ENCODE results near the gene MAML2.
A peak's percentile ranks its signal among the peaks of the same experiment; 100 is the strongest.

The MAML2 gene

DNA sequence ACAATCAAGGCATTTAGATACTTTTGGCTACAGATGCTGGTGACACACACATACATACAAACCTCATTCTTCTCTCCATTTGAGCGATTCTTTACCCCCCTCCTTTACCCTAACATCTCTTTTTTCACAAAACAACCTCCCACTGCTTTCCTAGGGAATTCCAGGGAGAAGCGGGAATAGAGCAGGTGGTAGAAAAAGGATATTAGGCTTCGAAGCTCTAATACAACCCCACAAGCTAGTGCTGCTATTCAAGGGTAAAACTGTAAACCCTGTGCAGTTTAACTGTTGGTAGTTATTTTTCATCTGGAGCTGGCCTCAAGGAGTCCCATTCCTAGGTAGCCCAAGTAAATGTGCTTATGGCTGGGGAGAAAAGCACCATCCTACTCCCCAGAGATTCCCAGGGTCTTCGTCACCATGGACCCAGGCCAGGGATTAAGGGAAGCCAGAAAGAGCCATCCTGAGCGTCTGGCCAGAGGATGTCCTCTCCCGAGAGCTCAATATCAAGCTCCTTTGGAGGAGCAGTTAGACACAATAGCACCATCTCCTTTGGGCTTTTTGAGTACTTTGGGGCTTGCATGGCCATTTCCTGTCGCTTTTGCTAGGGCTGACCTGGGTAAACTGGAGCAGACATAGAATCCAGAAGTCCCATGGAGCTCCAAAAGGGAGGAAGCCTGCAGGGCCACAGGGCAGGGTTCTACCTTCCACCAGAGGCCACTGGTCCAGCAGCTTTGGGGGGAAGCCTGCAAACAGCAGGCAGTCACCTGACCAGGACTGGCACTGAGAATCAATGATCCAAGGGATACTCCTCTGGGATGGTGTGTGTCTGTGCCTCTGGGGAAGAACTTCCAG lies 3.1 kb downstream of the MAML2 start:
- no peak for DNase-seq (ENCODE audit: low read depth, low spot score)

DNA sequence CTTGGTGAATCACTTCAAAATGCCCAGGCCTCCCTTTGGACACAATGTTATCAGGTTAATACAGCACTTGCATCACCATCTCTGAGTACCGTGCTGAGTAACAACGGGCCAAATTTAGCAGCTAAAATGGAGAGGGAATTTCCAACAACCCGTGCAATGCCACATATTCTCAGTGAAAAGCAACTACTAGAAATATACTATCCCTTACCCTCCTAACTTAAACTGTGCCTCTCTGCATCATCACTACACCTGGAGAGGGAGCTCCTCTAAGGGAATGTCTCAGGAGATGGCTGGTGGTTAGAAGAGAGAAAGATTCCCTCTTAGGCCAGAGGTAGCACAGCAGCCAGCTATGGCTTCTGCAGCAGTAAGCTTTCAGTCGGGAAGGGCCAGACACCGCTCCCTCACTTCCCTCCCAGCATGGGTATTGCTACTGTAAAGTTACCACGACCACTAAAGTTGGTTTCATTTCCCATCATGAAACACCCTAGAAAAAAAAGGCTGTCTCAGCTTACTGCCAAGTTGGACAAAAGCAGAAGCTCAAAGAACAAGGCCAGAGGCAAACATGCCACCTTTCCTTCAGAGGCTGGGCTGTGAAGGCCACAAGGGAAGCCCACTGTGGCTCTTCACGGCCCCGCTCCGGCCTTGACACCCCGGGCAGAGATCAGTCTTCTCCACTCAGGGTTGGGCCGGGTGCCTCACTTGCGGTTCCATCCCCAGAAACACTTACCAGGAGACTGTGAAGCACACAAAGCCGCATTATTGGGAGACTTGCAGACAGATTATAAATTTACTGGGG lies 3.9 kb downstream of the MAML2 start:
- DNase-seq (ENCODE audit: low read depth, low spot score), result peak; percentile 55

DNA sequence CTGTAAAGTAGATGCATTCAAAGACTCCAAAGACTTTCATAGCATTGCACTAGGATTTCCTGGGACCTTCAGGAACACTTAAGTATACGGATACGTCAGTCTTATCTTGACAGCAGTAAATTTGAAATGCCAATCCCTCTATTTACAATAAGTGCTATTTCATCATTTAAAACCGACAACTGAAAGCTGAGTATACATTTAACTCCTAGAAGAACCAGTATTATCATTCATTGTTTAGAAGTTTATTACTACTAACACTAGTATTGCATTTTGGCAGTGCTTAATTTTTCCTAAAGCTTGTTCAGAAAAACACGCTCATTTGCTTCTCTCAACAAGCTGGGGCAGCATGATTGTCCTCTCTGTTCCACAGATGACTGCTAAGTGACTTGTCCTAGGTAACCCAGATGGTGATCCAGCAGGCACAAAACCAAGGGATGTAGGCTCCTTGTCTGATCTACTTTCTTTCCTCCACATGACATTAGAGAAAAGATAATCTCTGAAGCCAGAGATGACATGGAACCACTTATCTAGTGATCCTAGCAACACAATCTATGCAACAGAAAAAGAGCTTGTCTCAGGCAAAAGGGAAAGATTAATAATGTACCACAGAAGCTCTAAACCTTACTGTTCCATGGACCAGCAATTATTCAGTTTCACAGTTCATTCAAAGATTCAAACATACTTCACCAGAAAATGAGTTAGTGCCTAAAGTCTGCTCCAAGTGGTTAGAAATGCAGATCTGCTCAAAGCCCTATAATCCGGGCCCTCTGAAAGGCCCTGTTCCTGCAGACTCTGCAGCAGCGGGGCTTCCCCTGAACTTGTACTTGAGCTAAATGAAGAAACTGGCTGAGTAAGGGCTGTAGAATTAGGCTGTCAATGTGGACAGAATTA lies 5.2 kb downstream of the MAML2 start:
- DNase-seq (ENCODE audit: low read depth, low spot score), result no peak

DNA sequence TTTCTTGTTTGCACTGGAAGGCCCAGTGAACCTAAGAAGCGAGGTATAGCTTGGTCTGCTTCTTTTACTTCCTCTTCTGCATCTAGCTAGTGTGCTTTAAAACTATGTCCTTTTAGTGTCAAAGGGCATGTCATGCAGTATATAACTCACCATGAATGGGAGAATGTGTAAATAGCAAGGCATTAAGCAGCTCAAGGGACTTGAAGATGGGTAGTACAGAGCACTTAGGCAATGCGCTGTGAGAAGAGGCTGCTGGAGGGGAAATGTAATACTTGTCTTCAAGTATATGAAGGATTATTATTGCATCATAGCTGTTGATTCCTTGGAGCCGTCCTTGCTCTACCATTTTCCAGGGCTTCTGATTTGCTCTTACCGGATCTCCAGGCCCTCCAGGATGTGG lies 7.6 kb downstream of the MAML2 start:
- no peak for DNase-seq (ENCODE audit: low read depth, low spot score)

DNA sequence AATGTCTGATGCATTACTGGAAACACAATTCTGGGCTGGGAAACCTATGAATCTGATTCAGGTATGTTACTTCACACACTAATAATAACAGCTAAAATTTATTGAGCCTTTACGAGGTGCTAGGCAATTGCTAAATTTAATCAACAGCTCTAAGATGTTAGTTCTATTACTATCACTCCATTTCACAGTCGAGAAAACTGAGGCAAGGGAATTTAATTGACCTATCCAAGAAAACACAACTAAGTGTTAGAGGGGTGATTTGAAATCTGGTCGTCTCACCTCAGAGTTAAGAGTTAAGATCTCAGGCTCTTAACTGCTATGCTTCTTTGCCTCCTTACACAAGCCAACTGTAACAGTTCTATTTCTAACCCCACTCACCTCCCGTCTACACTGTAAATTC lies 8.8 kb downstream of the MAML2 start:
- no peak for DNase-seq (ENCODE audit: low read depth, low spot score)

DNA sequence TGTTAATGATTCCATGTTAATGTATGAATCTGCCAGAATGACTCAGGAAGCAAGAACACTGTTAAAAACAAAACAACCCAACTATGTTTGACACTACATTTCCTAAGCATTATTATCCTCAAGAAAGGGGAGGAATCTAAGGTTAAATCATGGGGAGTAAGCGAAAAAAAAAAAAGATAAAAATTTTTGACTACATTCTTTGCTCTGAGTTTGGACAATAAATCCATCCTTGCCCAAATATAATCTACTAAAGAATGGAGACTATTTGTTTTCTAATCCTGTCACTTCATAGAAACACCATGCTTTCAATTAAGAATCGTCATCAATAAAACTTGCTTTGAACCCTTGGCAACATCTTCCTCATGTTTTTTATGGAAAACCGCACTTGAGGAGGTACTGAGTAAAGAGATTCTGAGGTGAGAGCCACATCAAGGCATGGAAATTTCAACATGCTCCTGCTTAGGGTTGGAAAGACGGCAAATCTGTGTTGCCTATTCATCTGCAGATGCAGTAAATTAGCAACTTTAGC lies 9.7 kb downstream of the MAML2 start:
- DNase-seq (ENCODE audit: low read depth, low spot score), result no peak

DNA sequence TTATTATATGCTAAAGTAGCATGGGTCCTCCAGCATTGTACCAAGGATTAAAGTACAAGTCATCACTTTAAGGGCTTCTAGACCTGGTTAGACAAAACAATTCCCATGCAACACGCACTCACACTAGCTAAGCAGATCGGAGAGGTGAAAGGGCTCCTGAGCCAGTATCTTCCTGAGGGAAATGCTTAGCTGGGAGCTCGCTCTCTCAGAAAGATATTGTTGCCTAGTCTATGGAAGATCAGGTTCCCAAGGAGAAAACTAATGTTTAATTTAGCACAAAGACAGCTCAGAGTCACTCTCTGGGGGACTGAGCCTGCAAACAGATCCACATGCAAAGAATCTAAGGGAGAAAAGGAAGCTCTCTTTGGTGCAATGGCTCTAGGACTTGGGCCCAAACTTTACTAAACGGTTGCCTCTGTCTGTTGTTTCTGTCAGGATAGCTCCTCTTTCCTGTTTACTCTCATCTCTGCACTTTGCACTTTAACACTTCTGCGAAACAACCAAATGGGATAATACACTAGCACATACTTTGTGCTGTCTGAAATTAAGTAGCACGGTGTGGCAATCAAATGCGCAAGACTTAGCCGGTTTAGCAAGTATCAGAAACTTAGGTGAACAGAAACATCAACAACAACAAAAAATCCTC lies 10.7 kb downstream of the MAML2 start:
- DNase-seq (ENCODE audit: low read depth, low spot score), result no peak

DNA sequence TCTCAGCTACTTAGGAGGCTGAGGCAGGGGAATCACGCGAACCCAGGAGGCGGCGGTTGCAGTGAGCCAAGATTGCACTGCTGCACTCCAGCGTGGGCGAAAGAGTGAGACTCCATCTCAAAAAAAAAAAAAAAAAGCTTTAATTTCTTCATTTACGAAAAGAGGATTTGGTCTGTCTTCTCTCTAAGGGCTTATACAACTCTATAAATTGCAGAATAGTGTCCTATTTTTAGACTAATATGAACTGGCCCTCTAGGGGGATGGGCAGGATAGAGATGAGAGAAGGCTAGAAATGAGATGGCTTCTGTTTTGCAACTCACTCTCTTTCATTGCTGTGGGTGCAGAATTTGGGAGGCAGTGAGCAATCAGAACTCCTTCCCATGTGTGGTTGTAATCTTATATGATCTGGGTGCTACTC lies 11.3 kb downstream of the MAML2 start:
- no peak for DNase-seq (ENCODE audit: low read depth, low spot score)

DNA sequence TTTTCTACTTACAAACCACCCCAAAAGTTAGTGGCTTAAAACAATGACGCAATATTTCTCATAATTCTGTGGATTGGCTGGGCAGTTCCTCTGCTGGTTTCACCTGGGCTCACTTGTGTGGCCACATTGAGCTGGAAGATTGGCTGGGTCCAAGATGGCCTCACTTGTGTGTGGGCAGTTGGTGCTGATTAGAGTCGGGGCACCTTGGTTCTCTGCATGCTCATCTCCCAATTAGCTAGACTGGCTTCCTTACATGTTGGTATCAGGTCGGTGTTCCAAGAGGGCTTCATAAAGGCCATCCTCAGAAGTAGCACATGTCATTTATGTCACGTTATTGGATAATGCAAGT lies 12.5 kb downstream of the MAML2 start:
- DNase-seq (ENCODE audit: low read depth, low spot score), result no peak

DNA sequence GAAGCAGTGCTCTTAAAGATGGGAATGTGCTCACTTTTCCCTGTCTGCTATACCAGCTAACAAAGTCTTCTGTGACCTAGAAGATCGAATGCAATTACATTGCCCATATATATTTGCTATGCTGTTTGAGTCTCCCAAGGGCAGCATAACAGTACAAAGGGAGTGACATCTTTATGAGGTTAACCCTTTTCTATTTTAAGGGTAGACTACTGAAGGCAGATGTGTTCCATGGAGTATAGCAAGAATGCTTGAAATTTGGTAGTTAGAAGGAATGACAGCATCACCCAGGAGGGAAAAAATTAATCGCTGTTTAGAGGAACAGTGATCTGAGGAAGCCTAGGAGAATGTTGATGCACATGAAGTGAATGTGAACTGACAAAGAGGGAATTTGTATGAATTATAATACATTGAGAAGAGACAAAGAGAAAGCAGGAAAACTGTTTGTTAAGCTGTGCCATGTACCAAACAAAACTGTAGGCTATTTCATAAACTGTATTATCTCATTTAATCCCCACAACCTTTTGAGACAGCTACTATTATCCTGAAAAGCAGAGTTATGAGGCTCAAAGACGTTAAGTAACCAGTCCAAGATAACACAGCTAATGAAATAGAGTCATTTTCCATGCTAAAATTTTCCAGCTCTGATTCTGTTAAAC lies 13.0 kb downstream of the MAML2 start:
- DNase-seq (ENCODE audit: low read depth, low spot score), result no peak

DNA sequence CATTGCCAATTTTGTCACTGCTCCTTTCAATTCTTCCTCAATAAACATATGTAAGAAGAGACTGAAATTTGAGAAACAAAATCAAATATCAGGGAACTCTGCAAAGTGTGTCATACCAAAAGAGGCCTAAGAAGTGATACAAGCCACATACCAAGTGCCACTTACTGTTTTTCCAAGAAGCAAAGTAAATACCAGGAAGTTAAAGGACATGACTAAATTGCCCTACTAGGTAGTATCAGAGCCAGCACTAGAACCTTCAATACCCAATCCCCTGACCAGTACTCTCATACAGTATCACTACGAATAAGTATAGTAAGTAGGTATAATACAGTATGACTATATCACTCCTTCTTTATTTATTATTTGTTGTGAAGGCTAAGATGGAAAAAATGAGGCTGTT lies 13.6 kb downstream of the MAML2 start:
- DNase-seq (ENCODE audit: low read depth, low spot score), result no peak

DNA sequence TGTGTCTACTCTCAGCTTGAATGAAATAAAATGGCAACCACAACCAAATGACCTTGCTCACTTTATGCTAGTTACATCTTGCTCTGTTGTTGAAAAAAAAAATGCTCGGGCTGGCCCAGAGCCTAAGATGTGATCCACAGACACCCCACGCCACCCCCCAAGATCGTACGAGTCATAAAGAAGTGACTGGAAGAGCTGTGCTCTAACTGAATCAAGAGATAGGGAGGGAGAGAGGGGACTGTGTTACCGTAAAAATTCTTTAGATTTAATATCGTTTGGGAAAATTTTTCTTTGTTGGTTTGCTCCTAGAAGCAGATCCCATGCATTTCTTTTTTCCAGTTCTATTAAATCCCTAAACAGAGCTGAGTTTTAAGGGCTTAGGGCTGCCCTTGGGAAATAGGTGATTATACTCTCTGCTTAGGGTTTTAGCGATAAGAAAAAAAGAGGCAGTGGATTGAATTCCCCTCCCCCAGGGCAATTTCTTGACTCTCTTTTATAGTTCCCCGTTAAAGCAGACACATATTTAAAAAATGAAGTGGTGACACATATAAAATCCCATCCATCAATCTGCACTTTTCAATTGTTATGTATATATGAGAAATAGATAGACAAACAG lies 14.5 kb downstream of the MAML2 start:
- DNase-seq (ENCODE audit: low read depth, low spot score), result no peak

DNA sequence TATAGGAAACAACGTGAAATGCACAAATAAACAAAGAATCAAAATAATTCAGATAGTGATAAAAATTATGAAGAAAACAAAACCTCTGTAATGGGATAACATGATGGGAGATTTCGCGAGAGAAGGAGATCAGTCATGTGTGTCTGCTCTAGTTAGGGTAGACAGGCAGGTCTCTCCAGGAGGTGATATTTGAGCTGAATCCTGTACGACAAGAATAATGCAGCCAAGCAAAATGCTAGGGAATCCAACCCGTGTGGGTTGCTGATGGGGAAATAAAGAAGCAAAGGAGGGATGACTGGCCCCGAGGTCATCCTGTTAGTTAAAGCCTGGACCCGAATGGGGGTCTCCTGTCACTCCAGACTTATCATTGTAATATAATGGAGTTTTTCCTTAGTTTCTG lies 16.0 kb downstream of the MAML2 start:
- no peak for DNase-seq (ENCODE audit: low read depth, low spot score)

DNA sequence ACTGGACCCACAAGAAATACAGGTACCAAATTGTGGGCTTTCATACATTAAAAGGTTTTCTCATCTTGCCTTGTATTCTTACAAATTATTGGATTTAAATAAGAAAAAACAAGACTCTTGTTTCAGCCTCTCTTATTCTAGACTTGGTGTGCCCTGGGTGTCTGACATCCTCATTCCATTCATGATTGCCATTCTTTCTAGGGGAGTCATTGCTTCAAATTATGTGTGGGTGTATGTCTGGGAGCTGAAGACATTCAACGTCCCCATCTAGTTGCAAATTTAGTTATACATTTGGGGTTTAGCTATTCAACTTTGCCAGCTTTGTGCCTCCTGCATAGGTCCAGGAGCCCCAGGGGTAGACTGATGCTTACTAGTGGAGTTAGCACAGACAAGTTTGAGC lies 18.1 kb downstream of the MAML2 start:
- DNase-seq (ENCODE audit: low read depth, low spot score), result no peak

DNA sequence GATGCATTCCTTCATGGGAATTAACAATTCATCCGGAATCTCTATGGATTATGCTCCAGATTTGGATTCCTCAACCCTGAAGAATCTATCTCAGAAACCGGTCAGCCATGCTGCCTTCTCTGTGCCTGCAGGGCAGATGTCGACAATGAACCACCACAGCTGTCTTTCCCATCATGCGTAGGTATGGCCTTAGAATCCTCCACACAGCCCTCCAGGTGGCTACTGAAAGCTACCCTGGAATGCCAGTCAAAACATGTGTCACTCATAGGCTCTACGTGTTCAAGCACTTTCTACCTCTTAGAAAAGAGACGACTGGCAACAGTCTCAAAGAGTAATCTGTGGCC lies 19.4 kb downstream of the MAML2 start:
- no peak for DNase-seq (ENCODE audit: low read depth, low spot score)

DNA sequence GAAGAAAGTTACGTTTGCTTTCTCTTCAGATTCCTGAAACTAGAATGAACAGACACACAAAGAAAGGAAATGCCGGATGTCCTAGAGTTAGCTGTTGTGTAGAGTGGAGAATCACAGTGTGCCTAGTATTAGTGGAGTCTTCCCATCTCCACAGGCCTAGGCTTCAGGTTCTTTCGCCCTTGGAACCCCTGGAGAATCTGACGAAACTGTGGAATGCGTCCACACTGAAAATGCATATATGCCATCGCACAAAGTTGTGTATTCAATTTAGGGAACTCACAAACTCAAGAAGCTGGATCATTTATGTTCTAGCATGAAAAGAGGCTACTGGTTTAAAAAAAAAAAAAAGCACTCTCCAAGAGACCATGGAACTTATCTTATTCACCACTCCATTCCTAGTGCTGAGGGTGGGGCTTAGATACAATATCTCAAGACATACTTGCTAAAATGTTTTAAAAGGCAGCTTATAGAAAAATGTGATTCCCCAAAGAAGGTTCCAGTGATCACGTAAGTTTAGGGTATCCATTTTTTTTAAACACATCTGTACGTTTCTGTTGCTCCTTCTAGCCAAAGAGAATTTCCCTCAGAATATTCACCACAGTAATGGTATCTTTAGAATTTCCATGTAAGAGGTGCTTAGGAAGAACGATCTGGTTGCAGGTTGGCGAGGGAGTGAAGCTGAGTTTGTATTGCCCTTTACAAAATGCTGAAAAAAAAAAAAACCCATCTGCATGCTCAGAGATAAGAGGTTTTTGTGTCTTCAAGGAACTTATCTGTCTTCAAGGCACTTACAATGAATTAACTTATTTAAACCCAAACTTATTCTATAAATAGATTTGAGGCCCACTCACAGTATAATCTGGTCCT lies 20.0 kb downstream of the MAML2 start:
- DNase-seq (ENCODE audit: low read depth, low spot score), result no peak

DNA sequence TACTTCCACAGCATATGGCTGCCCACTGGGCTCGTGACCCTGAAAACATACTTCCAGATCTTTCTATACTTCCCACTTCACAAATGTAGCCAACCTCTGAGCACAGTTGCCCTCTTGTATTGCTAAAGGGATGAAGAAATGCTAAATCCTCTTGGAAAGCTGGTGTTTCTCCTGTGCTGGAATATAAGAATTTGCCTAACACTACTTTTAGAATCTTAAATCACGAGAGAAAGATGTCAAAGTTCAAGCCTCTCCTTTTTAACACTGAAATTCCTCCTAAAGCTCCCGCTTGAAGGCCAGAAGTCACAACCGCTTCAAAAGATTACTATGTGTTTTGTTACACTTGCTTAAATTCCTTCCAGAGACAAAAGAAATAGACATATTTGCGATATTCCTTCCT lies 21.9 kb downstream of the MAML2 start:
- no peak for DNase-seq (ENCODE audit: low read depth, low spot score)

DNA sequence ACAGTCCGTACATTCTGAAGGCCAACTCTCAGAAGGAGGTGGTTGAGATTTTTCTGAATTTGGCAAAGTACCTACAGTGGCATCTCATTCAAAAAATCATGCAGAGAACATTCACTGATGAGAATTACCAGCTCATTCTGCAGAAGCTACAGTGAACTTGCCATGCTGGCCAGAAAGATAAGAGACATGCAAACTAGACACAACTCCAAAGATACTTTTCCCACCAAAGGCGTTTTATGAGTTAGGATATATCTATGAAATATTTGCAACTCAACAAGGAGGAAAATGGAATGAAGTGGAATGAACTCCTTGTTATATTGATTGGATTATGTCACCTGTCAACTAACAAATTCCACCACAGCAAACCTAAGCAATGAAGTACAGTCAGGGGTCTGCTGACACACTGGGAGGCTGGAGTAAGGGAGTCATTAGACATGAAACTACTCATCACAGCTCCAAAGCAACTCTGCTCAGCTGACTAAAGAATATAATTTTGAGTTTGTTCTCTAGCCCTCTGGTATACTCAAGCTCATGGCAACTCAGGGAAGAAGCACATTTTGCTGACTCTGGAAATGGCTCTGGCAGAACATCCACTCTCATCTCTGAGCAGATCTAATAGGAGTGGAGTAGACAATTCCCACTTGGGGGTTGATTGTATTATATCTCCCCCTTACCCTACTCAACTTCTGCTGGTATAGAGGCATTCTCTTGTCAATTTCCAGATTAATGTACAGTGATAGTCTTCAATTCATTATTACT lies 22.9 kb downstream of the MAML2 start:
- no peak for DNase-seq (ENCODE audit: low read depth, low spot score)

DNA sequence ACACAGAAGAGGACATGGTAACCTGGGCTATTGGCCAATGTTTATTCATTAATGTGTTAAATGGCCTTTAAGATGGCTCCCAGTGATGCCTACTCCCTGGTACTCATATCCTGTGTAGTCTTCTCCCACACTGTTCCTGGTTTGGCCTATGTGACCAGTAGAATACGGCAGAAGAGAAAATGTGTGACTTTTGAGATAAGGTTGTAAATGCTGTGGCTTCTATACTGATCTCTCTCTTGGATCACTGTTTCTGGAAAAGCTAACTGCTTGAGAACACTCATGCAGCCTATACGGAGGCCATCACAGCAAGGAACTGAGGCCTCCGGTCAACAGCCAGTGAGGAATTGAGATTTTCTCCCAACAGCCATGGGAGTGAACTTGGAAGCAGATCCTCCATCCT lies 24.1 kb downstream of the MAML2 start:
- no peak for DNase-seq (ENCODE audit: low read depth, low spot score)

All from smooth muscle cell of the brain vasculature (primary cell).